Transverse colon (tissue), 4 donors: ENCODE results near the gene ETV6. TPM values are rescaled to one million over a fixed set of nuclear protein-coding genes. Genes with fewer than 3 reads are reported as not detected.

ENCODE experiments used
- DNase-seq: peaks from one replicate; pipeline ENCODE4 v3.0.0-alpha.2; 2019
- H3K27ac ChIP-seq, 4 donors: fragments of 200-600 bp; sonication (generic); 2 replicates each; pipeline ENCODE4 v1.5.1; 2016 to 2018; ENCODE audit warnings: inconsistent platforms in 4 of 4
- H3K27me3 ChIP-seq: fragments of 200-600 bp; sonication (generic); 2 replicates; pipeline ENCODE4 v1.5.1; 2017; ENCODE audit warnings: inconsistent platforms
- H3K36me3 ChIP-seq, 4 donors: fragments of 200-600 bp; sonication (generic); 2 replicates each; pipeline ENCODE4 v1.5.1; 2017 to 2019; ENCODE audit warnings: inconsistent platforms in 4 of 4
- H3K4me1 ChIP-seq, 4 donors: fragments of 200-600 bp; sonication (generic); 2 replicates each; pipeline ENCODE4 v1.5.1; 2017 to 2020; ENCODE audit warnings: inconsistent platforms in 4 of 4
- H3K4me3 ChIP-seq, 4 donors: fragments of 200-600 bp; sonication (generic); 1 replicate in 1 of 4; 2 replicates in 3 of 4; pipeline versions ENCODE4 v1.5.1 to v1.6.1; 2017 to 2019; ENCODE audit warnings: inconsistent platforms in 4 of 4
- H3K9me3 ChIP-seq, 2 donors: fragments of 200-600 bp; sonication (generic); 2 replicates each; pipeline ENCODE4 v1.5.1; 2017 to 2019; ENCODE audit warnings: inconsistent platforms in 2 of 2
- EP300 ChIP-seq: sonication (generic); formaldehyde crosslinking; IDR thresholded peaks from one replicate; pipeline ENCODE4 v1.6.1; 2017; ENCODE audit warnings: antibody characterized with exemption, low read depth
- POLR2A ChIP-seq: fragments of 450-650 bp; IDR thresholded peaks from one replicate; pipeline ENCODE4 v1.6.1; 2016; ENCODE audit warnings: antibody characterized with exemption, mild to moderate bottlenecking, moderate library complexity
- POLR2AphosphoS5 ChIP-seq, 3 donors: sonication (generic); formaldehyde crosslinking; IDR thresholded peaks; one replicate each; pipeline ENCODE4 v1.6.1; 2016; ENCODE audit warnings: antibody characterized with exemption in 3 of 3
- WGBS, 2 donors: methylation state at CpG; one replicate each; pipeline ENCODE4 v1.1.5; 2018; ENCODE audit warnings: low coverage in 1 of 2; 5-methylcytosine and 5-hydroxymethylcytosine counted together
- in situ Hi-C, 4 donors: fragments of 200-750 bp; cut with MboI; loops; one replicate each; pipeline versions ENCODE4 v1.15.0 to v1.15.1; 2017; ENCODE audit warnings: low sequenced_read_pairs in 3 of 4, low pct_ligation_motif_present in 1 of 4, low pct_unique_long_range_greater_than_20kb in 1 of 4
- intact Hi-C: fragments of 100-400 bp; cut with DNase I; formaldehyde crosslinking; loops from one replicate; pipeline ENCODE4 v1.15.1; 2023; ENCODE audit warnings: low total_unique reads
- total RNA-seq, 4 donors: library from RNA; depleted of rRNA; stranded (reverse); fragments of >200 nt; gene quantifications; one replicate each; pipeline ENCODE4 v1.1.0, GENCODE V29; 2016
- TF ChIP-seq, protein P1 (sequence below), 5 experiments: fragments of 200-600 bp in 3 of 5; fragments of 450-650 bp in 2 of 5; sonication (generic) in 3 of 5; IDR thresholded peaks; 1 replicate in 2 of 5; 2 replicates in 3 of 5; pipeline ENCODE4 v1.5.1; 2016 to 2017; ENCODE audit warnings: antibody characterized with exemption in 5 of 5, inconsistent platforms in 3 of 5, mild to moderate bottlenecking in 2 of 5, moderate library complexity in 1 of 5

The ETV6 gene
- total RNA-seq, 4 donors from 2014 or later = 19.9 to 47.9 (median 41.0) TPM

DNA sequence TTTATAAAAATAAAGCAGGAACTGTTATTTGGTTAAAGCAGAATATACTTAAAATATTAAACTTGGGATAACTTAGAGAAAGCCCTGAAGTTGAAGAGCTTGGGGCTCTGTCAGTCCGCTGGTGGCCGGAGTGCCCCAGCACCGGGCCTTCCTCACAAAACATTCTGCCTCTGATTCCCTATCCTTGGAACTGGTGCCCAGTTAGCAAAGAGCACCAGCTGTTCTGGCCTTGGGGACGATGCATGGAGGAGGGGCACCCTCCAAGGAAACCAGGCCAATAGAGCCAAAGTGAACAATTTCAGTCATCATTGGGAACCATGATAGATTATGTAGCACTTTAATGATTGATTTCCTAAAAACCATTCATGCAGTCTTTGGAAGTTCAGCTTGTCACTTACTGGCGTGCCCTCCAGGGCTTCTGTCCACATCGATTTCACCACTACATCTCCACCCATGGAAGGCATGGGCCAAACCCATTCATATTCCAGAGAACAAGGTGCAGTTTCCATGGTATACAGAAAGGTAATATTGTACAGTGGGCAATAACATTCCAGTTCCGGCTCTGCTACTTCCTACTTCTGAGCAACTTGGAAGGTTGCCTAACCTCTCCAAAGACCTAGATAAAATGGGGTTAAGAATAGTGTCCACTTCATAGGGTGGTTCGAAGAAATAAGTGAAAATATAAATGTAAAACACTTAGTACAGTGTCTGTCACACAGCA, 145.9 kb downstream of the ETV6 start:
- peaks cover 24 to 63% (median 45%) of the 10 kb centered on the region in 4 donors for H3K4me1 ChIP-seq
- WGBS, 2 donors = 37 to 71% methylated on average over 2 to 8 of the region's 8 CpGs
- peak; percentile 68 for DNase-seq

DNA sequence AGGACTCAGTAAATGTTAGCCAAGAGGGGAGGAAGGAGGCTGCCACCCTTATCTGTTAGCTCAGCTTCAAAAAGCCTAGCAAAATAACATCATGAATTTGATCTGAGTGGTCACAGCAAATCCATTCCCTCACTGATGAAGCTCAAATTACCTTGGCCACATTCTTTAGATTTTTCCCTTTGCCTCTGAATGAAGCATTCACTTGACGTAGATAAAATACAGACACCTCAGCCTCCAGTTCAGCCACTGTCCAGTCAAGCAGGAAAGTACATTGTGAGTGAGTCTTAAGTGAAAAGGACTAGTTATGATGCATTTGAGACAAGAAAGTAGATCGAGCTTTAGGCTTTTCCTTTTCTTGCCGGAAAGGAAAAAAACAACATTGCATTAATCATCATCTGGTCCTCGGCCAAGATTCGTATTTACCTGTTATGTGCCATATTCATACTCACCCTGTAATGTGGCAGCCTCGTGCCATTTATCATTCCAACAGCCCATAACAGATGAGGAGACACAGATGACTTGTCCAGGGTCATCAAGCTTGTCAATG, 146.5 kb downstream of the ETV6 start:
- no peak for DNase-seq
- Histone ChIP-seq H3K9me3 (no peaks in the 10 kb centered on the region), H3K4me1 (peaks cover 24 to 60% (median 44%) of the 10 kb centered on the region in 4 donors), H3K4me3 (no peak overlapping the region), H3K36me3 (no peaks in the 10 kb centered on the region), H3K27ac (peak overlapping the region; percentile 76 to 85 (median 80)), H3K27me3 (no peaks in the 10 kb centered on the region)
- intact Hi-C loops = no loop called here
- in situ Hi-C loops = no loop called here
- 28 to 46% methylated on average over 6 of the region's 6 CpGs for WGBS, 2 donors
- peak in 1 of 3 donors; percentile 9 for TF ChIP-seq POLR2AphosphoS5 (IDR thresholded peaks at IDR 0.05)
- TF ChIP-seq, protein P1, sequence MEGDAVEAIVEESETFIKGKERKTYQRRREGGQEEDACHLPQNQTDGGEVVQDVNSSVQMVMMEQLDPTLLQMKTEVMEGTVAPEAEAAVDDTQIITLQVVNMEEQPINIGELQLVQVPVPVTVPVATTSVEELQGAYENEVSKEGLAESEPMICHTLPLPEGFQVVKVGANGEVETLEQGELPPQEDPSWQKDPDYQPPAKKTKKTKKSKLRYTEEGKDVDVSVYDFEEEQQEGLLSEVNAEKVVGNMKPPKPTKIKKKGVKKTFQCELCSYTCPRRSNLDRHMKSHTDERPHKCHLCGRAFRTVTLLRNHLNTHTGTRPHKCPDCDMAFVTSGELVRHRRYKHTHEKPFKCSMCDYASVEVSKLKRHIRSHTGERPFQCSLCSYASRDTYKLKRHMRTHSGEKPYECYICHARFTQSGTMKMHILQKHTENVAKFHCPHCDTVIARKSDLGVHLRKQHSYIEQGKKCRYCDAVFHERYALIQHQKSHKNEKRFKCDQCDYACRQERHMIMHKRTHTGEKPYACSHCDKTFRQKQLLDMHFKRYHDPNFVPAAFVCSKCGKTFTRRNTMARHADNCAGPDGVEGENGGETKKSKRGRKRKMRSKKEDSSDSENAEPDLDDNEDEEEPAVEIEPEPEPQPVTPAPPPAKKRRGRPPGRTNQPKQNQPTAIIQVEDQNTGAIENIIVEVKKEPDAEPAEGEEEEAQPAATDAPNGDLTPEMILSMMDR (IDR thresholded peaks at IDR 0.05) = no peak

More for the DNA sequence above, 145.9 kb downstream of the ETV6 start:
- intact Hi-C loops (no loop called here), in situ Hi-C loops (no loop called here)
- Histone ChIP-seq H3K9me3 (no peaks in the 10 kb centered on the region), H3K27ac (peak overlapping the region; percentile 76 to 85 (median 80)), H3K4me3 (no peak overlapping the region), H3K36me3 (no peaks in the 10 kb centered on the region), H3K27me3 (no peaks in the 10 kb centered on the region)
- TF ChIP-seq POLR2AphosphoS5 (IDR thresholded peaks at IDR 0.05) (peak in 2 of 3 donors; percentile 38 to 50), EP300 (no peak), POLR2A (no peak)
- TF ChIP-seq, protein P1 (IDR thresholded peaks at IDR 0.05) = peak in 2 of 5 experiments; percentile 15 to 39

GRCh38 chr12:11797317-11797913, 147.9 kb downstream of the ETV6 start:
- DNase-seq = no peak
- Histone ChIP-seq H3K27me3 (no peaks in the 10 kb centered on the region), H3K4me1 (peaks cover 24 to 55% (median 42%) of the 10 kb centered on the region in 4 donors), H3K36me3 (no peaks in the 10 kb centered on the region), H3K9me3 (no peaks in the 10 kb centered on the region), H3K4me3 (no peak overlapping the region), H3K27ac (peak overlapping the region; percentile 29 to 85 (median 79))
- 62 to 69% methylated on average over 5 of the region's 5 CpGs for WGBS, 2 donors
- no peak for TF ChIP-seq EP300
- TF ChIP-seq POLR2AphosphoS5 (IDR thresholded peaks at IDR 0.05) = no peak
- in situ Hi-C loops (no loop called here), intact Hi-C loops (no loop called here)

- WGBS, 2 donors = 71 to 74% methylated on average over 6 to 7 of the region's 7 CpGs
- in situ Hi-C loops = no loop called here
Measured at GRCh38 chr12:11798006-11798708, 148.7 kb downstream of the ETV6 start.

More at GRCh38 chr12:11798006-11798708, 148.7 kb downstream of the ETV6 start:
- Histone ChIP-seq H3K27ac (peak overlapping the region; percentile 20 to 85 (median 79)), H3K4me1 (peaks cover 24 to 54% (median 43%) of the 10 kb centered on the region in 4 donors), H3K36me3 (no peaks in the 10 kb centered on the region), H3K4me3 (no peak overlapping the region), H3K27me3 (no peaks in the 10 kb centered on the region), H3K9me3 (no peaks in the 10 kb centered on the region)
- TF ChIP-seq, protein P1 (IDR thresholded peaks at IDR 0.05) = no peak
- TF ChIP-seq POLR2AphosphoS5 (IDR thresholded peaks at IDR 0.05) = no peak
- TF ChIP-seq POLR2A = no peak
- TF ChIP-seq EP300 = no peak
- intact Hi-C loops = no loop called here
- no peak for DNase-seq
